ENCODE data around the gene MRPL48.

GRCh38 chr11:73810637-73811036 is 23.0 kb downstream of the MRPL48 start:
- TF ChIP-seq RAD21 (IDR thresholded peaks at IDR 0.05) (no peak), CTCF (IDR thresholded peaks at IDR 0.05; ENCODE audit: low read depth, low read length, missing input control) (no peak), GABPA (IDR thresholded peaks at IDR 0.05 in 1 of 2, conservative IDR thresholded peaks at IDR 0.05 in 1 of 2) (no peak), REST (IDR thresholded peaks at IDR 0.05) (no peak), RXRA (IDR thresholded peaks at IDR 0.05) (no peak), TAF1 (conservative IDR thresholded peaks at IDR 0.05) (no peak), ZBTB33 (IDR thresholded peaks at IDR 0.05) (no peak), MAX (IDR thresholded peaks at IDR 0.05) (no peak), EGR1 (IDR thresholded peaks at IDR 0.05; ENCODE audit: low read depth in 2 of 2) (no peak), SP1 (IDR thresholded peaks at IDR 0.05) (no peak), JUND (IDR thresholded peaks at IDR 0.05) (no peak), HNF4A (conservative IDR thresholded peaks at IDR 0.05) (no peak)
